Neural cell (in vitro differentiated cells): ENCODE measurements around the gene TEX22.

Experiments used
- CTCF ChIP-seq: fragments of 450-650 bp; IDR thresholded peaks from 2 replicates; pipeline ENCODE4 v1.5.1; 2014; ENCODE audit warnings: antibody characterized with exemption, mild to moderate bottlenecking, moderate library complexity; ENCODE audit not compliant: poor library complexity, severe bottlenecking
- EP300 ChIP-seq: fragments of 450-650 bp; conservative IDR thresholded peaks from 2 replicates; pipeline ENCODE4 v1.6.1; 2014; ENCODE audit warnings: antibody characterized with exemption, mild to moderate bottlenecking, moderate library complexity; ENCODE audit not compliant: poor library complexity, severe bottlenecking
- EZH2 ChIP-seq: fragments of 200-600, 300-800 bp; shearing (Covaris generic), sonication (generic); IDR thresholded peaks from 2 replicates; pipeline ENCODE4 v1.6.1; 2014; ENCODE audit warnings: antibody characterized with exemption, low read length, borderline replicate concordance, mild to moderate bottlenecking; ENCODE audit not compliant: insufficient read depth, poor library complexity, severe bottlenecking
- MXI1 ChIP-seq: fragments of 450-650 bp; conservative IDR thresholded peaks from 2 replicates; pipeline ENCODE4 v1.6.1; 2014; ENCODE audit warnings: antibody characterized with exemption, mild to moderate bottlenecking; ENCODE audit not compliant: poor library complexity, severe bottlenecking
- POLR2AphosphoS5 ChIP-seq: IDR thresholded peaks from 2 replicates; pipeline ENCODE4 v1.6.1; 2012
- TAF1 ChIP-seq: IDR thresholded peaks from 2 replicates; pipeline ENCODE4 v1.6.1; 2012; ENCODE audit warnings: low read depth

- TF ChIP-seq EP300 (no peak), CTCF (no peak), EZH2 (no peak), MXI1 (no peak), TAF1 (no peak), POLR2AphosphoS5 (no peak)
These were observed 29.7 kb downstream of the TEX22 start for GRCh38 chr14:105427936-105428485.
